Natural killer cell treated with Interleukin-12 subunit alpha and Interleukin-12 subunit beta and Interleukin-15 and Interleukin-18, amount 100 ng/mL, for 72 hours (primary cell): ENCODE results near the gene CCDC60. TPM values are rescaled to one million over a fixed set of nuclear protein-coding genes. Genes with fewer than 3 reads are reported as not detected.
"Not testable (repeated sequence)": the region's sequence is repeated elsewhere in the genome, so short reads cannot be mapped to it uniquely, and the experiment has no call there.

Source experiments
- ATAC-seq, 2 donors: fragments of 150-1000 bp; cut with Tn5 transposase in 1 of 2; sonication (Bioruptor Pico), chemical (Tn5 transposase) in 1 of 2; 2 replicates each; pipeline ENCODE4 v1.10.0; 2021
- DNase-seq: peaks from one replicate; pipeline ENCODE4 v3.0.0; 2022; ENCODE audit warnings: low spot score
- H3K27ac Mint-ChIP-seq, 2 donors: 1 replicate in 1 of 2; 2 replicates in 1 of 2; pipeline ENCODE4 v1.8.0; 2022; ENCODE audit warnings: mixed read lengths in 2 of 2, mild to moderate bottlenecking in 1 of 2, moderate library complexity in 1 of 2
- H3K27me3 Mint-ChIP-seq, 2 donors: 1 replicate in 1 of 2; 2 replicates in 1 of 2; pipeline ENCODE4 v1.8.0; 2022; ENCODE audit warnings: mixed read lengths in 2 of 2
- H3K36me3 Mint-ChIP-seq: one replicate; pipeline ENCODE4 v1.8.0; 2022; ENCODE audit warnings: mixed read lengths
- H3K4me1 Mint-ChIP-seq, 2 donors: 1 replicate in 1 of 2; 2 replicates in 1 of 2; pipeline ENCODE4 v1.8.0; 2022; ENCODE audit warnings: low read depth in 2 of 2, mixed read lengths in 2 of 2, mild to moderate bottlenecking in 1 of 2
- H3K4me3 Mint-ChIP-seq: one replicate; pipeline ENCODE4 v1.8.0; 2022; ENCODE audit warnings: mixed read lengths
- H3K9me3 Mint-ChIP-seq: 2 replicates; pipeline ENCODE4 v1.8.0; 2022; ENCODE audit warnings: mixed read lengths
- total RNA-seq, 2 donors: library from RNA; stranded (reverse); gene quantifications; one replicate each; pipeline ENCODE4 v1.2.3, GENCODE V29; 2022

Gene CCDC60
- total RNA-seq, 2 donors from 2014 or later, result not detected

DNA sequence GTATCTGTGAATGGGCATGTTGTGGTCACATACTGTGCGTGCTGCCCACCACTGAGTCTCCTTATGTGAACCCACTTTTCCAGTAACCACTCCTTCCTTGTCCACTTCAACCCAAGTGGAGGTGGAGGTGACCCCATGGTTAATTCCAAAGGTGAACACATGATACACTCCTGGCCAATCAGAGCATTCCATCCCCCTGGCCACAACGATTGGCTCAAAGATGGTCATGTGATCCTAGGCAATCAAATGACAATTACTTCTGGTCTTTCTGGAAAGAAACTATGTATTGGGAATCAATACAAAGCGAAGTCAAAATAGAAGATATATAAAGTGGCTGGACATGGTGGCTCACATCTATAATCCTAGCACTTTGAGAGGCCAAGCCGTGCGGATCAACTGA, 20.2 kb upstream of the CCDC60 start:
- no peak for ATAC-seq
- no peak for DNase-seq

DNA sequence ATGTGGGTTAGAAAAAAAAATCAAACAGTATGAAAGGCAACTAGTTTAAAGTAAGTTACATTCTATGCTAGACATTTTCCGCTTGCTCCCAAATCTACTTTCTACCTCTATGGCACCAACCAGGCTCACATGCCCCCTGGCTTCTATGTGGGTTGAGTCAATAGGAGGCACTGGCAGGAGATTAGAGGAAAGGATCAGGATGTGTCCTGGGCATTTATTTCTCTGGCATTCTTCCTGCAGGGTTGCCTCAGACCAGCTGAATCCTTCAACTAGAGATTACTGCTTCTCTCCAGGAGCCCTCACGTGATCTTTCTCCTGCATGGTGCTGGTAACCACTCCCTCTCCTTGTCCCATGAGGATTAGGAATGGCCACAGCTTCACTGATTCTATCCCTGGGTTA, 14.9 kb upstream of the CCDC60 start:
- Mint-ChIP-seq H3K36me3 (no peaks in the 10 kb centered on the region), H3K27me3 (peaks cover 11 to 17% of the 10 kb centered on the region in 2 donors), H3K4me3 (no peak overlapping the region), H3K27ac (no peak overlapping the region), H3K9me3 (no peaks in the 10 kb centered on the region), H3K4me1 (no peaks in the 10 kb centered on the region)
- ATAC-seq (no peak), DNase-seq (no peak)

More for the DNA sequence above, 20.2 kb upstream of the CCDC60 start:
- Mint-ChIP-seq H3K36me3 (no peaks in the 10 kb centered on the region), H3K27me3 (peaks cover 7 to 17% of the 10 kb centered on the region in 2 donors), H3K9me3 (no peaks in the 10 kb centered on the region), H3K4me1 (no peaks in the 10 kb centered on the region), H3K27ac (no peak overlapping the region), H3K4me3 (no peak overlapping the region)

DNA sequence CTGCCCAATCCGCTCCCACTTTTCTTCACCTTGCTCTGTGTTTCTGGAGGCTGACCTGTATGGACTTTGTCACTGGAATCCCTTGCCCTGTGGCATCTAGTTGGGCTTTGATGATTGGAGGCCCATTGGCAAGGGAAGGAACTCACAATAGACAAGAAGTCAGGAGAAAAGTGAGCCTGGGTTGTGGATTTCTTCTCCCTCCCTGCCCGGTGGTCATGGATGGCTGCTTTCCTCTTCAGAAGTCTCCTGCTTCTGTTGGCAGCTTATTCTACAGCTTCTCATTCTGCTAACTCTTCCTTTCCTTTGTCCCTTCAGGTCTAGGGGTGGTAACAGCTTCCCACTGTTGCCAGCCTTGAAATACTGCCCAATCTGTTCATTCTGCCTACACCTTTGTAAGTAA, 13.9 kb upstream of the CCDC60 start:
- peaks cover 8 to 11% of the 10 kb centered on the region in 2 donors for H3K27me3 Mint-ChIP-seq
- no peak for DNase-seq
- no peaks in the 10 kb centered on the region for H3K9me3 Mint-ChIP-seq
- no peak overlapping the region for H3K4me3 Mint-ChIP-seq
- no peak for ATAC-seq
- no peaks in the 10 kb centered on the region for H3K4me1 Mint-ChIP-seq
- no peaks in the 10 kb centered on the region for H3K36me3 Mint-ChIP-seq
- no peak overlapping the region for H3K27ac Mint-ChIP-seq

DNA sequence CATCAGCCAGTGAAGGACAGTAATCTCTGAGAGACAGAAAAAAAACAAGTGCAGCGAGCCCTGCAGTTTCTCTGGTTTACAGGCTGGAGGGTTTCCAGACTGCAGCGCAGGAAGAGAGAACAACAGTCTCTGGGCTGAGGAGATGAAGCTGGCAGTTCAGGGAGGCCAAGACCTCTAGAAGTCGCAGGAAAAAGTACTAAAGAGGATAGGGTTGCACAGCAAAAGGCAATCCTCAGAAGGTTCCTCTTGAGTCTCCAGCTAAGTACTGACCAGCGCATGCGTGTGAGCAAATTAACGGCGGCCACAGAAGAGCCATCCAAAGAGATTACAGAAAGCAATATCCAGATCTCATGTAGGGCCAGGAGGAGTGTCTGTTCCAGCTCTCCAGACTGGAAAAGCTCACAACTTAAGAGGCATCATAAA, 12.2 kb upstream of the CCDC60 start:
- no peak for ATAC-seq
- H3K4me3 Mint-ChIP-seq, result no peak overlapping the region
- H3K4me1 Mint-ChIP-seq, result no peaks in the 10 kb centered on the region
- H3K9me3 Mint-ChIP-seq, result no peaks in the 10 kb centered on the region
- no peaks in the 10 kb centered on the region for H3K36me3 Mint-ChIP-seq
- no peak for DNase-seq
- no peak overlapping the region for H3K27ac Mint-ChIP-seq
- H3K27me3 Mint-ChIP-seq, result peaks cover 8 to 13% of the 10 kb centered on the region in 2 donors

DNA sequence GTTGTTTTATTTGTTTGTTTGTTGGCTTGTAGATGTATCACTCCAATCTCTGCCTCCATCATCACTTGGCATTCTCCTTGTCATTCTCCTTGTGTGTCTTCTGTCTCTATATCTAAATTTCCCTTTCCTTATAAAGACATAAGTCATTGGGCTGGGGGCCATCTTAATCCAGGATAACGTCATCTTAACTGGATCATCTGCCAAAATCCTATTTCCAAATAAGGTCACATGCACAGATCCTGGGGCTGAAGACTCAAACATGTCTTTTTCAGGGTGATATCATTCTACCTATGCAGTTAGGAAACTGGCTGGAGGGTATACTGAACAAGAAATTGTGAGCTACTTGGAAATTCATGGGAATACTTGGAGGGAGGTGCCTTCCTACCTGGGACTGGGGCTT, 8.7 kb upstream of the CCDC60 start:
- Mint-ChIP-seq H3K4me1 (no peaks in the 10 kb centered on the region), H3K9me3 (peaks cover 4% of the 10 kb centered on the region)

DNA sequence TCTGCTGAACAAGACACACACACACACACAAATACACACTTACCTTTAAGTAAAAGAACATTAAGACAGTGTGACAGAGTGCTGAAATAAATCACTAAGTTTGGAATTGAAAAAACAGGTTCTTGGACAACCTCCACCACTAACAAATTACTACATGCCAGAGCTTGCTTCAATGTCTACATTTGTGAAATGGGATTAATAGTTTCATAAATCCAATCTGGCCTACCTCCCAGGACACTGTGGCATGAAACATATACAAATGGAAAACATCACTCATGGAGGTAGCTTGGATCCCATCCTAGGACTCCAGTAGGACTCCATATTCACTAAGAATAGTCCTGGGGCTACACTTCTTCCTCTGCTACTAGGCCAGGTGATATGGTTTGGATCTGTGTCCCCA, 8.2 kb upstream of the CCDC60 start:
- DNase-seq (no peak), ATAC-seq (no peak)
- H3K9me3 Mint-ChIP-seq, result peaks cover 4% of the 10 kb centered on the region
- no peaks in the 10 kb centered on the region for H3K36me3 Mint-ChIP-seq
- peaks cover 0 to 17% of the 10 kb centered on the region in 2 donors for H3K27me3 Mint-ChIP-seq
- no peaks in the 10 kb centered on the region for H3K4me1 Mint-ChIP-seq
- no peak overlapping the region for H3K4me3 Mint-ChIP-seq
- H3K27ac Mint-ChIP-seq, result no peak overlapping the region

More for the DNA sequence above, 8.7 kb upstream of the CCDC60 start:
- Mint-ChIP-seq H3K27ac (no peak overlapping the region), H3K4me3 (no peak overlapping the region), H3K27me3 (peaks cover 2 to 15% of the 10 kb centered on the region in 2 donors), H3K36me3 (no peaks in the 10 kb centered on the region)
- no peak for ATAC-seq
- no peak for DNase-seq

DNA sequence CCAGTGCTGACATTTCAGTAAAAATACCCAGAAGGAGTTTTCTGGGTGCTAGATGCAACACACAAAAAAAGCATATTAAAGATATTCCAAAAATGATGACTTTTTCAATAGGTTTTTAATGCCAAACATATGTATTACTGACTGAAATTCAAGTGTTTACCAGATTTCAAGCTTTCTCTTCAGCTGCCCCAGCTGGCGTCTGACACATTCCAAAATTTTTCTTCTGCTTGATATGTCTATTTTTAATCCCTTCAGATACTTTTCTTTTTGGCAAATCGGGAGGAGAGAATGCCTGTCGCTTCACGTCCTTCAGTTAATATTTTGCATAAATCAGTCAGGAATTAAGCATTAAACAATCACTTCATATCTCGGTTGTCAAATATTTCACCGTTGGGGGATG, 7.1 kb upstream of the CCDC60 start:
- DNase-seq, result no peak
- H3K4me1 Mint-ChIP-seq, result no peaks in the 10 kb centered on the region

DNA sequence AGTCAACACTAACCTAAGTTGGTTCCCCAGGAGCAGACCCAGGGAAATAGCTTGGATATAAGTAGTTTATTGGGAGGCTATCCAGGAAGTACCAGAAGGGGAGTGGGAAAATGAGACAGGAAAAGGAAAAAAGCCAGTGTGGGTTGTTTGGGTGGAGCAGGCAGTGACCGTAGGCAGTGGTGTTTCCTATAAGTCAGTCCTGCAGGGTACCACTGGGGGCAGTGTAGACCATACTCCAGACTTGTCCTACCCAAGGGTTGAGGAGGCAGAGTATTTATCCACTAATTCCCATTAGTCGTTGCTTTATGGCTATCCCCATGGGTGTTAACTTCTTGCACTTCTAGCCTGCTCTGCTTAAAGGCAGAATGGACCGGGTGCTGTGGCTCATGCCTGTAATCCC, 6.4 kb upstream of the CCDC60 start:
- Mint-ChIP-seq H3K4me3 (no peak overlapping the region), H3K27ac (no peak overlapping the region), H3K27me3 (peaks cover 7 to 26% of the 10 kb centered on the region in 2 donors), H3K36me3 (no peaks in the 10 kb centered on the region), H3K4me1 (no peaks in the 10 kb centered on the region), H3K9me3 (peaks cover 4% of the 10 kb centered on the region)
- DNase-seq (no peak), ATAC-seq (no peak)

More for the DNA sequence above, 7.1 kb upstream of the CCDC60 start:
- no peak for ATAC-seq
- Mint-ChIP-seq H3K4me3 (no peak overlapping the region), H3K9me3 (peaks cover 4% of the 10 kb centered on the region), H3K36me3 (no peaks in the 10 kb centered on the region), H3K27ac (no peak overlapping the region), H3K27me3 (peaks cover 2 to 20% of the 10 kb centered on the region in 2 donors)

DNA sequence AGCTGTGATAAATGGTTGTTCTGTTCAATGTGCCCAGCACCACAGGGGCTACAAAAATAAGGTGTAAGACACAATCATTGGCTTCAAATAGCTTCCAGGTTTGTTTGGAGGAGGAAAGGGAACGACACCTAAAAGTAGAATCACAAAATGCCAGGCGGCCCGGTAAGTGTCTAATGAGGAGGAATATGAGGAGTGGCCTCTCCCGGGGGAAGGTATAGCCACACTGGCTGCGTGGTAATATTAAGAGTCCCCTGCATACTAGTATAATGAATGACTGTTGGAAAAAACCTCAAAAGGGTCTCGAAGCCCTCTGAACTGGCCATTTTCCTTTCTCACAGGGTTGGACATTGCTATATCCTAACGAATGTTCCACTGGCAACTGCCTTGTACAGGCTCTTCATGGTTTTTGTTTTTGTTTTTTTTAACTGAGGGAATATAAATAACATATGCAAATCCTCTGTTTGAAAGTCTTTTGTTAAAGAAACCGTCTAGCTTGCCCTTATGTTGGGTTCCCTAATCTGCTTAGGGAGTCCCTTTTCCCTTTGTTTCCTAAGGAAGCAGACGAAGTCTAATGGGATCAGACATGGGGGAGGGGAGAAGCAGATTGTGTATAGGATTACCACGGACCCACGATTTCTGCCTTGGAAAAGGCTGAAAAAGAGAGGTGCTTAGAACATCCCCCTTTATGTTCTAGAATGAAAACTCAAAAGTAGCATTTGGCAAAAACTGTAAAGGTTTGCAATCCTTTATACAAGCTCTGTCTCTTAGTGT, 4.2 kb downstream of the CCDC60 start:
- no peak for DNase-seq
- peaks cover 4% of the 10 kb centered on the region for H3K9me3 Mint-ChIP-seq
- H3K27ac Mint-ChIP-seq, result no peak overlapping the region
- H3K36me3 Mint-ChIP-seq, result no peaks in the 10 kb centered on the region
- H3K4me1 Mint-ChIP-seq, result no peaks in the 10 kb centered on the region
- ATAC-seq, result no peak
- no peak overlapping the region for H3K4me3 Mint-ChIP-seq
- peaks cover 20 to 37% of the 10 kb centered on the region in 2 donors for H3K27me3 Mint-ChIP-seq

DNA sequence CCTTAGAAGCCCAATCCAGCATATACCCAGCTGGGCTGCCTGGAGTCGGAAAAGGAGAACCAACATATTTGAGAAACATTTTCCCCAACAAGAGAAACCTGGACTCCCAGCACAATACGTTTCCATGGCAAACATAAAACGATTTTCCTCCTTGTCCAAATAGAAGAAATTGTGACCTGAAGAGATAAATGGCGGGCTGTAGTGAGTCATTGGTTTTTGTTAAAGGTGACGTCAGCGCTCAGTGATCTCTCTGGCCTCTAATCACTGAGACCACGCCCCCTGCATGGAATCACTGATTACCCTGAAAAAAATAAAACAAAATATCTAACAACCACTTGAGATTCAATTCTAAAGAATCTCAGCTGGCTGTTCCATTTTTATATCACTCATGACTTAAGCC, 6.0 kb downstream of the CCDC60 start:
- Mint-ChIP-seq H3K27ac (no peak overlapping the region), H3K4me1 (no peaks in the 10 kb centered on the region), H3K36me3 (no peaks in the 10 kb centered on the region), H3K27me3 (peaks cover 17 to 45% of the 10 kb centered on the region in 2 donors), H3K4me3 (no peak overlapping the region), H3K9me3 (peaks cover 4% of the 10 kb centered on the region)
- ATAC-seq (no peak), DNase-seq (no peak)

DNA sequence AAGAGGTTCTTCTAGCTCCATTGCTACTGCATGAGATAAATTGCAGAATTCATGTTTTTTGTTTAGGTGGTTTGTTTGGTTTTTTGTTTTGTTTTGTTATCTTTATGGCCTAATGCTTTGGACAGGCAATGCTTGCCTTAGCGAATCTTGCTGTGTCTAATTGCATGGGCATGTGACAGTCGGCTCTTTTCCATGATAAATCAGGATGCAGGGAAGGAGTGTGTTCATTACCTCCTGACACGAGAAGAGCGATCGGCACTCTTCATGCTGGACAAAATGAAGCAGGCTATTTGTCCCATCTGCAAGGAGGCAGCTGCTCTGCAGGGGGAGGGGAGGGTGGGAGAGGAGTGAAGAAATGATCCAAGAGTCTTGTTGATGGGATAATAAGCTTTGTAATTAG, 6.5 kb downstream of the CCDC60 start:
- Mint-ChIP-seq H3K27me3 (peaks cover 15 to 45% of the 10 kb centered on the region in 2 donors), H3K36me3 (no peaks in the 10 kb centered on the region), H3K4me3 (no peak overlapping the region), H3K27ac (no peak overlapping the region), H3K4me1 (no peaks in the 10 kb centered on the region), H3K9me3 (peaks cover 4% of the 10 kb centered on the region)
- no peak for ATAC-seq
- DNase-seq, result no peak

DNA sequence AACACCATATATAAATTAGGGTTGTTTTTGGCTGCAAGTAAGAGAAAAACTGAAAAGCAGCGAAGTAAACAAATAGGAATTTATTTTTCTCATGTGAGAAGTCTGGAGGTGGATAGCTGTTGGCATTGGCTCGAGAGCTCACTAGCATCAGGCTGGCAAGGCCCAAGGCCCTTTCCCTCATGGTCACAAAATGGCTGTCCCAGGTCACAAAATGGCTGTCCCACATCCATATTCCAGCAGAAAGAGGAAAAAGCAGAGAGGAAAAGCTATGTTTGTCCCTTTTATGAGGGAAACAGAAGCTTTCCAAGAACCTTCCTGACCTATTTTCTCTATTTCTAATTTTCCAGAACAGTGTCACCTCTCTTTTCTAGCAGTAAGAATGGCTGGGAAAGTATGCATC, 7.5 kb downstream of the CCDC60 start:
- H3K4me1 Mint-ChIP-seq, result no peaks in the 10 kb centered on the region
- no peak overlapping the region for H3K4me3 Mint-ChIP-seq
- peaks cover 13 to 42% of the 10 kb centered on the region in 2 donors for H3K27me3 Mint-ChIP-seq
- peaks cover 4% of the 10 kb centered on the region for H3K9me3 Mint-ChIP-seq
- ATAC-seq (no peak), DNase-seq (no peak)
- H3K27ac Mint-ChIP-seq, result no peak overlapping the region
- no peaks in the 10 kb centered on the region for H3K36me3 Mint-ChIP-seq

DNA sequence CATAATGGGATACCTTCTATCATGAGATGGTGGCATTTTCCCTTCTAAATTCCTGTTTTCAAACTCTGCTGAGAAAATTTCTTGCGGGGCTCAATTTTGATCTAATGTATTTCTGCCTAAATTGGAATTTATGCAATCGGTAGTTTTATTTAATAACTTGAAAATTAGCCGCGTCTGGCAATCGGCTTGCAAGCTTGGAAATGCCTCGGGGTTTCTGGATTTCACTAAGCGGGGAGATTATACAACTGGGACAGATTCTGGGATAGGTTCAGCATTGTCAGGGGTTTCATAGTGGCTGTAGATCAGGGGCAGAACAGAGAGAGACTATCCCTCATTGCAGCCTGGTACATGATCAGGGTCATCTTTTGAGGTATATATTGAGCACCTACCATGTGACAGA, 8.6 kb downstream of the CCDC60 start:
- DNase-seq (no peak), ATAC-seq (no peak)
- no peak overlapping the region for H3K4me3 Mint-ChIP-seq
- no peaks in the 10 kb centered on the region for H3K4me1 Mint-ChIP-seq
- no peaks in the 10 kb centered on the region for H3K36me3 Mint-ChIP-seq
- H3K27ac Mint-ChIP-seq, result no peak overlapping the region
- H3K27me3 Mint-ChIP-seq, result peaks cover 9 to 33% of the 10 kb centered on the region in 2 donors
- H3K9me3 Mint-ChIP-seq, result peaks cover 4% of the 10 kb centered on the region

DNA sequence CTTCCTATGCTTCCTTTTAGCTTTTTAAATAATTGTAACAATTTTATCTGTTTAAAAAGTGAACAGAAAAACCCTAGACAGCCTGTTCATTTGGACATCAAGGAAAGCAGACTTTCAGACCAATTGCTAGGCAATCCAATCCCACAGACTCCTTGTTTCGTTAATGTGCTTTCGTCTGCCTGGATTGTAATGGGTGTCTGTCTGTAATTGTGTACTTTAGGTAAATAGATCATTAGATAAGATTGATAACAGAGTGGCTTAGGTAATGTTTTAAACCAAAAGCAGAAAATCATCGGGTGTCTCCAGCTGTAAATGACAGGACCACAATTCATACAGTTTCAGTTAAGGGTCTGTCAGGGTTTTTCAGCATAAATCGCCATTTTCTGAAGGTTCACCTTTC, 19.6 kb downstream of the CCDC60 start:
- H3K4me1 Mint-ChIP-seq, result no peaks in the 10 kb centered on the region
- no peak for DNase-seq
- H3K27me3 Mint-ChIP-seq, result peaks cover 15 to 34% of the 10 kb centered on the region in 2 donors
- no peak overlapping the region for H3K4me3 Mint-ChIP-seq
- H3K36me3 Mint-ChIP-seq, result no peaks in the 10 kb centered on the region
- H3K9me3 Mint-ChIP-seq, result peaks cover 8% of the 10 kb centered on the region
- H3K27ac Mint-ChIP-seq, result no peak overlapping the region
- ATAC-seq, result no peak

DNA sequence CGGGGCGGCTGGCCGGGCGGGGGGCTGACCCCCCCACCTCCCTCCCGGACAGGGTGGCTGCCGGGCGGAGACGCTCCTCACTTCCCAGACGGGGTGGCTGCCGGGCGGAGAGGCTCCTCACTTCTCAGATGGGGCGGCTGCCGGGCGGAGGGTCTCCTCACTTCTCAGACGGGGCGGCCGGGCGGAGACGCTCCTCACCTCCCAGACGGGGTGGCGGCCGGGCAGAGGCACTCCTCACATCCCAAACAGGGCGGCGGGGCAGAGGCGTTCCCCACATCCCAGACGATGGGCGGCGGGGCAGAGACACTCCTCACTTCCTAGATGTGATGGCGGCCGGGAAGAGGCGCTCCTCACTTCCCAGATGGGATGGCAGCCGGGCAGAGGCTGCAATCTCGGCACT, 25.8 kb downstream of the CCDC60 start:
- not testable (repeated sequence) for H3K9me3 Mint-ChIP-seq, ATAC-seq, H3K27ac Mint-ChIP-seq, H3K4me3 Mint-ChIP-seq, H3K36me3 Mint-ChIP-seq, H3K4me1 Mint-ChIP-seq, DNase-seq
- peaks cover 5 to 20% of the 10 kb centered on the region in 2 donors for H3K27me3 Mint-ChIP-seq
